Ascending aorta (tissue), 2 donors: ENCODE data around the gene MYO18A. TPM values are rescaled to one million over a fixed set of nuclear protein-coding genes. Genes with fewer than 3 reads are reported as not detected.

Experiments used
- DNase-seq, 2 donors: peaks; one replicate each; pipeline ENCODE4 v3.0.0-alpha.2; 2019; ENCODE audit warnings: low spot score in 2 of 2
- H3K27ac ChIP-seq, 2 donors: fragments of 200-600 bp; sonication (generic); one replicate each; pipeline ENCODE4 v1.5.1; 2016 to 2017; ENCODE audit warnings: mild to moderate bottlenecking in 1 of 2
- H3K27me3 ChIP-seq: fragments of 200-600 bp; sonication (generic); one replicate; pipeline ENCODE4 v1.5.1; 2017
- H3K36me3 ChIP-seq, 2 donors: fragments of 200-600 bp; sonication (generic); one replicate each; pipeline ENCODE4 v1.5.1; 2016
- H3K4me1 ChIP-seq, 2 donors: fragments of 200-600 bp; sonication (generic); one replicate each; pipeline ENCODE4 v1.5.1; 2016 to 2017; ENCODE audit warnings: mild to moderate bottlenecking in 1 of 2
- H3K4me3 ChIP-seq, 2 donors: fragments of 200-600 bp; sonication (generic); one replicate each; pipeline ENCODE4 v1.5.1; 2016 to 2017; ENCODE audit warnings: mild to moderate bottlenecking in 1 of 2
- H3K9me3 ChIP-seq, 2 donors: fragments of 200-600 bp; sonication (generic); one replicate each; pipeline ENCODE4 v1.5.1; 2016
- CTCF ChIP-seq, 3 experiments: fragments of 200-600 bp in 2 of 3; fragments of 450-650 bp in 1 of 3; sonication (generic) in 2 of 3; IDR thresholded peaks; one replicate each; pipeline ENCODE4 v1.5.1; 2016 to 2019; ENCODE audit warnings: antibody characterized with exemption in 3 of 3, mild to moderate bottlenecking in 1 of 3, moderate library complexity in 1 of 3
- intact Hi-C: fragments of 100-400 bp; cut with DNase I; formaldehyde crosslinking; loops from one replicate; pipeline ENCODE4 v1.15.1; 2023
- total RNA-seq: library from RNA; depleted of rRNA; stranded (reverse); fragments of >200 nt; gene quantifications from one replicate; pipeline ENCODE4 v1.1.0, GENCODE V29; 2016

MYO18A gene
- total RNA-seq, 1 donor from 2014 or later: 185 TPM

- Histone ChIP-seq H3K4me1 (no peaks in the 10 kb centered on the region), H3K9me3 (no peaks in the 10 kb centered on the region), H3K27me3 (no peaks in the 10 kb centered on the region), H3K4me3 (no peak overlapping the region), H3K36me3 (no peaks in the 10 kb centered on the region), H3K27ac (no peak overlapping the region)
- intact Hi-C loops: no loop called here
- TF ChIP-seq CTCF (IDR thresholded peaks at IDR 0.05): no peak
- DNase-seq: no peak
Observed at GRCh38 chr17:29021226-29021625, 159.0 kb downstream of the MYO18A start.

Other genes with a start within 250 kb of the MYO18A start
- 35.0 TPM for gene PHF12, start 228.9 kb downstream of the MYO18A start, total RNA-seq
- not detected for gene SEZ6, start 174.4 kb downstream of the MYO18A start, total RNA-seq
- gene PIPOX, start 137.3 kb downstream of the MYO18A start, total RNA-seq: not detected
- not detected for gene CRYBA1, start 66.5 kb upstream of the MYO18A start, total RNA-seq
- gene NUFIP2, start 113.8 kb upstream of the MYO18A start, total RNA-seq: 11.0 TPM
- 20.8 TPM for gene TAOK1, start 210.0 kb upstream of the MYO18A start, total RNA-seq